ENCODE data around the gene PRKCE. TPM values are rescaled to one million over a fixed set of nuclear protein-coding genes. Genes with fewer than 3 reads are reported as not detected.

Gene PRKCE
- total RNA-seq, 1 experiment from 2014 or later: 2.4 TPM

GRCh38 chr2:45990131-45990530 lies 338.7 kb downstream of the PRKCE start:
- Histone ChIP-seq H3K9me3 (ENCODE audit: low read depth, low read length, poor library complexity, severe bottlenecking) (no peaks in the 10 kb centered on the region), H3K4me3 (ENCODE audit: low read depth, low read length, poor library complexity, severe bottlenecking) (no peak overlapping the region), H3K36me3 (ENCODE audit: insufficient read depth, low read length, poor library complexity, severe bottlenecking) (no peaks in the 10 kb centered on the region), H3K4me1 (ENCODE audit: insufficient read depth, low read length, poor library complexity, severe bottlenecking) (no peaks in the 10 kb centered on the region), H3K27me3 (replicated peaks; ENCODE audit: insufficient read depth, low read depth, low read length, poor library complexity) (no peaks in the 10 kb centered on the region), H3K27ac (ENCODE audit: low read depth, low read length, poor library complexity, severe bottlenecking) (no peak overlapping the region)
- no TSS peak for BruUV-seq (replicated peaks)
- ChIA-PET POLR2A (ENCODE audit: low non-redundant PET) (no interaction called here), CTCF (no interaction called here)
- TF ChIP-seq EZH2 (IDR thresholded peaks at IDR 0.05; ENCODE audit: borderline replicate concordance, low read depth, low read length, poor library complexity, severe bottlenecking) (no peak), CTCF (conservative IDR thresholded peaks at IDR 0.05; ENCODE audit: low read depth, low read length) (no peak)
- intact Hi-C loops (cut with micrococcal nuclease; ENCODE audit: unreplicated experiment): loop anchor here (5.0 kb wide), 2 partner anchors 377 to 662 kb away; no protein-coding TSS in a partner anchor
- DNase-seq (ENCODE audit: low spot score): no peak

- DNase-seq (ENCODE audit: low spot score): no peak
- POLR2A ChIA-PET (ENCODE audit: low non-redundant PET): no interaction called here
Measured at GRCh38 chr2:45992021-45992740, 340.7 kb downstream of the PRKCE start.

More at GRCh38 chr2:45992021-45992740, 340.7 kb downstream of the PRKCE start:
- Histone ChIP-seq H3K36me3 (ENCODE audit: insufficient read depth, low read length, poor library complexity, severe bottlenecking) (no peaks in the 10 kb centered on the region), H3K4me3 (ENCODE audit: low read depth, low read length, poor library complexity, severe bottlenecking) (no peak overlapping the region), H3K27me3 (replicated peaks; ENCODE audit: insufficient read depth, low read depth, low read length, poor library complexity) (no peaks in the 10 kb centered on the region), H3K4me1 (ENCODE audit: insufficient read depth, low read length, poor library complexity, severe bottlenecking) (no peaks in the 10 kb centered on the region), H3K27ac (ENCODE audit: low read depth, low read length, poor library complexity, severe bottlenecking) (no peak overlapping the region), H3K9me3 (ENCODE audit: low read depth, low read length, poor library complexity, severe bottlenecking) (no peaks in the 10 kb centered on the region)
- CTCF ChIA-PET: interaction anchor here (0.5 to 1.4 kb wide), 3 partner anchors 105 to 488 kb away, joined by 3 to 4 read pairs (median 4); no protein-coding TSS in a partner anchor
- BruUV-seq (replicated peaks): no TSS peak
- no peak for TF ChIP-seq CTCF (conservative IDR thresholded peaks at IDR 0.05; ENCODE audit: low read depth, low read length)
- TF ChIP-seq EZH2 (IDR thresholded peaks at IDR 0.05; ENCODE audit: borderline replicate concordance, low read depth, low read length, poor library complexity, severe bottlenecking): no peak
- intact Hi-C loops (cut with micrococcal nuclease; ENCODE audit: unreplicated experiment): loop anchor here (5.0 kb wide), 2 partner anchors 375 to 660 kb away; no protein-coding TSS in a partner anchor
